ENCODE data around the gene APOL4. TPM values are rescaled to one million over a fixed set of nuclear protein-coding genes. Genes with fewer than 3 reads are reported as not detected.
A peak's percentile ranks its signal among the peaks of the same experiment; 100 is the strongest.

APOL4 gene
- total RNA-seq, 4 donors from 2014 or later, result 3.3 to 7.9 (median 6.4) TPM

DNA sequence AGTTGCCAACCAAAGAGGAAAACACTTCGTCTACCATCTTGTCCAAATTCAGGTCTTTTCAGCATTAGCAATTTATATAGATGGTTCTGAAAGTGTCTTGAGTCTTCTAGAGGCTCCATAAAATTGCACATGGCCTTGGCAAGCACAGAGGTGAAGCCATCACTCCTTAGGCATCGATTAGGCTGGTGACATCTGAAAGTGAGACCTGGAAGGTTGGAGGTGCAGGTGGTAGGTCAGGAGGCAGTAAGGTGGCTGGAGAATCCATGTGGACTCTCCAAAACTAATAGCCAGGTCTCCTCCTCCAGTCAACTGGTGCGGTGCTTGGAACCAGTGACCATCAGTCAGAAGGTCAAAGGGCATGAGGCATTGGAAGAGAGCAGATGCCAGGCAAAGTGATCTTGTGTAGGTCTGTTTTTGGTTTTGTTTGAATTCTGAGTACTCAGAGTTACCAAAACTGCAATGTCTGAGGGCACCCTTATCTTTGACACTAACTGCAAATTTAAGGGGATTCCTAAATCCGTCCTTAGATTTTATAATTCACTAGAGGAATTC is 44.3 kb upstream of the APOL4 start:
- Histone ChIP-seq H3K36me3 (no peaks in the 10 kb centered on the region), H3K27ac (no peak overlapping the region), H3K9me3 (no peaks in the 10 kb centered on the region), H3K4me1 (peaks cover 12% of the 10 kb centered on the region), H3K4me3 (no peak overlapping the region), H3K27me3 (no peaks in the 10 kb centered on the region)
- WGBS, result 73% methylated on average over 4 of the region's 4 CpGs
- no peak for TF ChIP-seq POLR2A (IDR thresholded peaks at IDR 0.05)
- no peak for TF ChIP-seq POLR2AphosphoS5 (IDR thresholded peaks at IDR 0.05)
- no peak for TF ChIP-seq CTCF (IDR thresholded peaks at IDR 0.05)
- no peak for TF ChIP-seq EP300 (IDR thresholded peaks at IDR 0.05)
- DNase-seq (ENCODE audit: low spot score in 2 of 2), result no peak

GRCh38 chr22:36244522-36245391 is 43.1 kb upstream of the APOL4 start:
- Histone ChIP-seq H3K4me1 (peaks cover 14% of the 10 kb centered on the region), H3K9me3 (no peaks in the 10 kb centered on the region), H3K27me3 (no peaks in the 10 kb centered on the region), H3K4me3 (no peak overlapping the region), H3K36me3 (no peaks in the 10 kb centered on the region), H3K27ac (peak overlapping the region; percentile 57)
- 68% methylated on average over 4 of the region's 5 CpGs for WGBS
- TF ChIP-seq CTCF (IDR thresholded peaks at IDR 0.05), result no peak
- no peak for TF ChIP-seq EP300 (IDR thresholded peaks at IDR 0.05)
- TF ChIP-seq POLR2A (IDR thresholded peaks at IDR 0.05), result no peak
- DNase-seq (ENCODE audit: low spot score in 2 of 2), result no peak

DNA sequence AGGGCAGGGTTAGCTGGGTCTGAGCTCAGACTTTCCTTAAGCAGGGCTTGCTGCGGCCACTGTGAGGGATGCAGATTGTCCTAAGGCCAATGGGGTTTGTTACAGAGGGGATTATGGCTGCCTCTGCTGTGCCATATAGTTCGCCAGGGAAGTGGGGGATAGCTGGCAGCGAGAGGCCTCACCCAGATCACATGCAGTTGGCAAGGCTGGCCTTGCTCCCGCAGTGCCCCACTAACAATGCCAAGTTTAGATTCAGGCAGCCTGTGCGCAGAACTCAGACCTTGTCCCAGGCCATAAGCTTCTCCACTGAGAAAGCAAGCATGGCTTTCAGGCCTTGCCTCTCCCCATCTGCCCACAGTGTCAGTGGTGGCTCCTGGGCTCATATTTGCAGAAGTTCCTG is 42.4 kb upstream of the APOL4 start:
- no peaks in the 10 kb centered on the region for H3K9me3 ChIP-seq
- 92% methylated on average over 5 of the region's 5 CpGs for WGBS
- no peak for TF ChIP-seq POLR2AphosphoS5 (IDR thresholded peaks at IDR 0.05)
- TF ChIP-seq POLR2A (IDR thresholded peaks at IDR 0.05), result no peak
- no peak for TF ChIP-seq CTCF (IDR thresholded peaks at IDR 0.05)
- TF ChIP-seq EP300 (IDR thresholded peaks at IDR 0.05), result no peak

DNA sequence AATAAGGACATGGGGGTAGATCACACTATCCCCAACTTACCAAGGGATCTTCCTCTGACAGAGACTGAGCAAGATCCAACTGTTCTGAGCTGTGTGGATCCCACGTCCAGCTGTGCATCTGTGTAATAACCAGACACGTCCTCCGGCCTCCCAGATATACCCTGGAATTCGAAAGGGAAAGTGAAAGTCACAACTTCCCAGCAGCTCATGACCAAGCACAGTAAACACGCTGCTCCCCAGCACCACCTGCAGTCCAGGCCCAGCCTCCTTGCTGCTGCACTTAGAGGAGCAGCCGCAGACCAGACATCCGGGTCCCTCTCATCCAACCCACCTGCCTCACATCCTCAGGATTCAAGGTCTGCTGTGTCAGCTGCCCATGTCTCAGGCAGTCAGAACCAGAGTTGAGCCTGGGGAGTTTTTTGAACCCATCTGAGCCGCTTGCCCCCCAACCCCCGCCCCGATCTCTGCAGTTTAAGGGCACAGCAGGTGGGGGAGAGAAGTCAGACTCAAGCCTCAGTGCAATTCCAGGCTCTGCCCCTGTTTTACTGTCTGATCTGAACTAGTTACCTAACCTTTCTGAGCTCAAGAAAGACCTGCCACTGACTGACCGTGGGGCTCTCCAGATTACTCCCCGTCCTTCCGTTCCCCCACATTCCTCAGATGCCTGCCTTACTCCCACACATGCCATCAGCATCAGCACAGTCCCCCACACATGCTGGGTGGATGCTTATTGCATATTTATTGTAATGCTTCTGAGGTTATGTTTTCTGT is 38.0 kb upstream of the APOL4 start, which contains the start of gene APOL2:
Gene APOL2 (minus strand): TSS at position 127 of the 771 bp plus-strand sequence. CDS start 6,365 bp downstream, outside the sequence.
- DNase-seq (ENCODE audit: low spot score in 2 of 2), result peak; percentile 92 to 93
- Histone ChIP-seq H3K9me3 (no peaks in the 10 kb centered on the region), H3K27ac (peak within 1 kb of the TSS; percentile 84), H3K27me3 (no peaks in the 10 kb centered on the region), H3K36me3 (no peaks in the 10 kb centered on the region), H3K4me1 (peaks cover 47% of the 10 kb centered on the region), H3K4me3 (peak within 1 kb of the TSS; percentile 60)
- WGBS, result 35% methylated on average over 8 of the region's 13 CpGs
- peak in 2 of 3 donors; percentile 57 to 68 for TF ChIP-seq POLR2AphosphoS5 (IDR thresholded peaks at IDR 0.05)
- no peak for TF ChIP-seq POLR2A (IDR thresholded peaks at IDR 0.05)
- TF ChIP-seq CTCF (IDR thresholded peaks at IDR 0.05), result peak; percentile 22 to 76
- TF ChIP-seq EP300 (IDR thresholded peaks at IDR 0.05), result no peak

More for the DNA sequence above, 42.4 kb upstream of the APOL4 start:
- peak overlapping the region; percentile 57 for H3K27ac ChIP-seq
- H3K36me3 ChIP-seq, result no peaks in the 10 kb centered on the region
- H3K4me3 ChIP-seq, result no peak overlapping the region
- DNase-seq (ENCODE audit: low spot score in 2 of 2), result no peak
- H3K4me1 ChIP-seq, result peaks cover 18% of the 10 kb centered on the region
- H3K27me3 ChIP-seq, result no peaks in the 10 kb centered on the region

DNA sequence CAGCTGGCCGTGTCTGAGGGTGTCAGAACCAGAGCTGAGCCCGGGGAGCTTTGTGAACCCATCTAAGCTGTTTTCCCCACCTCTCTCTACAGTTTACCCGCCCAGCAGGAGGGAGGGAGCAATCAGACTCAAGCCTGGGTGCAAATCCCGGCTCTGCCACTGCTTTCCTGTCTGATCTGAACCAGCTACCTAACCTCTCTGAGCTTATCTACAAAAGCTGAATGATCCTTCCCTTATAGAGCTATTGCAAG is 37.5 kb upstream of the APOL4 start:
- Histone ChIP-seq H3K27me3 (no peaks in the 10 kb centered on the region), H3K36me3 (no peaks in the 10 kb centered on the region), H3K9me3 (no peaks in the 10 kb centered on the region), H3K27ac (peak overlapping the region; percentile 84), H3K4me3 (peak overlapping the region; percentile 60), H3K4me1 (peaks cover 45% of the 10 kb centered on the region)
- TF ChIP-seq CTCF (IDR thresholded peaks at IDR 0.05), result no peak
- TF ChIP-seq POLR2A (IDR thresholded peaks at IDR 0.05), result no peak
- TF ChIP-seq EP300 (IDR thresholded peaks at IDR 0.05), result no peak
- no peak for TF ChIP-seq POLR2AphosphoS5 (IDR thresholded peaks at IDR 0.05)
- WGBS, result 0% methylated on average over 3 of the region's 4 CpGs
- DNase-seq (ENCODE audit: low spot score in 2 of 2), result no peak
